DOHH2 (cell line): ENCODE results near the gene IL7R.

ENCODE experiments used
- EZH2phosphoT487 ChIP-seq: fragments of 200-600 bp; sonication (generic); IDR thresholded peaks from 2 replicates; pipeline ENCODE4 v1.6.1; 2017; ENCODE audit warnings: borderline replicate concordance, mild to moderate bottlenecking, antibody characterized with exemption, low read length, moderate library complexity, mixed read lengths
- TF ChIP-seq, protein P1 (sequence below): fragments of 200-600 bp; sonication (generic); IDR thresholded peaks from one replicate; pipeline ENCODE4 v1.5.1; 2014; ENCODE audit warnings: antibody characterized with exemption, mild to moderate bottlenecking, low read depth, low read length; ENCODE audit not compliant: poor library complexity, severe bottlenecking

DNA sequence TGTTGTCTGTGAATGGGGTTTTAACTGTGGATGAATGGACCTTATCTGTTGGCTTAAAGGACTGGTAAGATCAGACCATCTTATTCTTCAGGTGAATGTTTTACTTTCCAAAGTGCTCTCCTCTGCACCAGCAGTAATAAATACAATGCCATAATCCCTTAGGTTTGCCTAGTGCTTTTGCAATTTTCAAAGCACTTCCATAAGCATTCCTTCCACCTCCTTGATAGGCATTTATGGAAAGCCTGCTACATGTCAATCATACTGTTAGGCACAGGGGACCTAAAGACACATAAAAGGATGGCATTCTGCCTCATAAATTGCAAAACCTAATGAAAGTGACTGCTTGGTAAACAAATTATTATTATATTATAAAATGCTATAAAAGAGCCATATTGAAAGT is 21.4 kb downstream of the IL7R start:
- TF ChIP-seq, protein P1, sequence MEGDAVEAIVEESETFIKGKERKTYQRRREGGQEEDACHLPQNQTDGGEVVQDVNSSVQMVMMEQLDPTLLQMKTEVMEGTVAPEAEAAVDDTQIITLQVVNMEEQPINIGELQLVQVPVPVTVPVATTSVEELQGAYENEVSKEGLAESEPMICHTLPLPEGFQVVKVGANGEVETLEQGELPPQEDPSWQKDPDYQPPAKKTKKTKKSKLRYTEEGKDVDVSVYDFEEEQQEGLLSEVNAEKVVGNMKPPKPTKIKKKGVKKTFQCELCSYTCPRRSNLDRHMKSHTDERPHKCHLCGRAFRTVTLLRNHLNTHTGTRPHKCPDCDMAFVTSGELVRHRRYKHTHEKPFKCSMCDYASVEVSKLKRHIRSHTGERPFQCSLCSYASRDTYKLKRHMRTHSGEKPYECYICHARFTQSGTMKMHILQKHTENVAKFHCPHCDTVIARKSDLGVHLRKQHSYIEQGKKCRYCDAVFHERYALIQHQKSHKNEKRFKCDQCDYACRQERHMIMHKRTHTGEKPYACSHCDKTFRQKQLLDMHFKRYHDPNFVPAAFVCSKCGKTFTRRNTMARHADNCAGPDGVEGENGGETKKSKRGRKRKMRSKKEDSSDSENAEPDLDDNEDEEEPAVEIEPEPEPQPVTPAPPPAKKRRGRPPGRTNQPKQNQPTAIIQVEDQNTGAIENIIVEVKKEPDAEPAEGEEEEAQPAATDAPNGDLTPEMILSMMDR: no peak
- TF ChIP-seq EZH2phosphoT487: no peak
